Smooth muscle cell (in vitro differentiated cells): ENCODE data around the gene GFOD1. TPM values are rescaled to one million over a fixed set of nuclear protein-coding genes. Genes with fewer than 3 reads are reported as not detected.

ENCODE experiments used
- DNase-seq: peaks from one replicate; lab custom pipeline; 2025; ENCODE audit not compliant: unreplicated experiment; lab: John Stamatoyannopoulos, UW
- H2AFZ ChIP-seq: fragments of 200-600 bp; sonication (generic); 2 replicates; pipeline ENCODE4 v1.6.0; 2016; ENCODE audit warnings: antibody characterized with exemption, low read depth, mild to moderate bottlenecking
- H3F3A ChIP-seq: fragments of 200-600 bp; sonication (generic); 2 replicates; pipeline ENCODE4 v1.6.0; 2017; ENCODE audit warnings: antibody characterized with exemption, low read depth
- H3K27ac ChIP-seq: fragments of 200-600 bp; sonication (generic); 2 replicates; pipeline ENCODE4 v1.5.1; 2016; ENCODE audit warnings: low read depth, mild to moderate bottlenecking
- H3K27me3 ChIP-seq: fragments of 200-600 bp; sonication (generic); 2 replicates; pipeline ENCODE4 v1.6.1; 2016; ENCODE audit warnings: low read depth, mild to moderate bottlenecking
- H3K36me3 ChIP-seq: fragments of 200-600 bp; sonication (generic); 2 replicates; pipeline ENCODE4 v1.5.1; 2016; ENCODE audit warnings: low read depth
- H3K4me1 ChIP-seq: fragments of 200-600 bp; sonication (generic); 2 replicates; pipeline ENCODE4 v1.5.1; 2016; ENCODE audit warnings: low read depth
- H3K4me2 ChIP-seq: fragments of 200-600 bp; sonication (generic); 2 replicates; pipeline ENCODE4 v1.6.0; 2016; ENCODE audit warnings: mild to moderate bottlenecking
- H3K4me3 ChIP-seq: fragments of 200-600 bp; sonication (generic); 2 replicates; pipeline ENCODE4 v1.5.1; 2016; ENCODE audit warnings: mild to moderate bottlenecking
- H3K79me2 ChIP-seq: fragments of 200-600 bp; sonication (generic); 2 replicates; pipeline ENCODE4 v1.6.0; 2016; ENCODE audit warnings: low read depth, mild to moderate bottlenecking
- H3K9ac ChIP-seq: fragments of 200-600 bp; sonication (generic); 2 replicates; pipeline ENCODE4 v1.6.0; 2016; ENCODE audit warnings: low read depth
- H3K9me3 ChIP-seq: fragments of 200-600 bp; sonication (generic); replicated peaks from 2 replicates; pipeline ENCODE4 v1.5.1; 2016; ENCODE audit warnings: low read depth
- H4K20me1 ChIP-seq: fragments of 200-600 bp; sonication (generic); 2 replicates; pipeline ENCODE4 v1.6.0; 2016; ENCODE audit warnings: low read depth
- WGBS: methylation state at CpG from one replicate; pipeline ENCODE4 v1.1.7; 2016; ENCODE audit warnings: low lambda C conversion rate; 5-methylcytosine and 5-hydroxymethylcytosine counted together
- polyA plus RNA-seq: library from polyadenylated mRNA; unstranded; fragments of >200 nt; fragmentation: Nextera tagmentation; extraction: Ambion mirVana; gene quantifications from 2 replicates; pipeline ENCODE4 v1.2.1, GENCODE V29; 2016
- total RNA-seq: library from RNA; depleted of rRNA; stranded (reverse); fragments of >200 nt; gene quantifications from 2 replicates; pipeline ENCODE4 v1.2.3, GENCODE V29; 2014
- TF ChIP-seq, protein P1 (sequence below): fragments of 200-600 bp; sonication (generic); IDR thresholded peaks from 2 replicates; pipeline ENCODE4 v1.5.1; 2017; ENCODE audit warnings: borderline replicate concordance, mild to moderate bottlenecking, antibody characterized with exemption; ENCODE audit not compliant: insufficient read depth, poor library complexity, severe bottlenecking

Gene GFOD1
- total and polyA plus RNA-seq, 2 experiments from 2014 or later, result 9.6 to 14.0 TPM

DNA sequence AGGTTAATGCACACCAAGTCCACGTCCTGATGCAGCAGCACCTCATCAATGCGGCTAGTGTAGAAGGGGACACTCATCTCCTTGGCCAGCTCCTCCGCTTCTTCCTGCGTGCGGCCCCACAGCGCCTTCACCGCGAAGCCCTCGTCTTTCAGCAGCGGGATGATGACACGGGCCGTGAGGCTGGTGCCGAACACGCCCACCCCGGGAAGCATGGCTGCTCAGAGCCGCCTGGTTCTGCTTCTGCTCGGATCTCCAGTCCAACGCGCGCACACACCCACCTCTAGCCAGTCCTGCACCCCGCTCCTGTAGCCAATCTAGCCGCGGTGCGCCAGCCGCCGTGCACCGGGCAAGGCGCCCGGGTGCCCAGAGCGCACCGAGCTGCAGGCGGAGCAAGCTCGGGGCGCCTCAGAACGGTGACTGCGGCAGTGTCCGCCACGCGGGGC is 700 bp downstream of the GFOD1 start:
- peak; percentile 52 for DNase-seq
- peak overlapping the region; percentile 51 for H3K9ac ChIP-seq
- WGBS, result 2% methylated on average over 36 of the region's 39 CpGs
- H3K4me3 ChIP-seq, result peak overlapping the region; percentile 86
- peak overlapping the region; percentile 91 for H3K4me2 ChIP-seq
- H3K27ac ChIP-seq, result peak overlapping the region; percentile 58
- no peaks in the 10 kb centered on the region for H3K36me3 ChIP-seq
- TF ChIP-seq, protein P1, sequence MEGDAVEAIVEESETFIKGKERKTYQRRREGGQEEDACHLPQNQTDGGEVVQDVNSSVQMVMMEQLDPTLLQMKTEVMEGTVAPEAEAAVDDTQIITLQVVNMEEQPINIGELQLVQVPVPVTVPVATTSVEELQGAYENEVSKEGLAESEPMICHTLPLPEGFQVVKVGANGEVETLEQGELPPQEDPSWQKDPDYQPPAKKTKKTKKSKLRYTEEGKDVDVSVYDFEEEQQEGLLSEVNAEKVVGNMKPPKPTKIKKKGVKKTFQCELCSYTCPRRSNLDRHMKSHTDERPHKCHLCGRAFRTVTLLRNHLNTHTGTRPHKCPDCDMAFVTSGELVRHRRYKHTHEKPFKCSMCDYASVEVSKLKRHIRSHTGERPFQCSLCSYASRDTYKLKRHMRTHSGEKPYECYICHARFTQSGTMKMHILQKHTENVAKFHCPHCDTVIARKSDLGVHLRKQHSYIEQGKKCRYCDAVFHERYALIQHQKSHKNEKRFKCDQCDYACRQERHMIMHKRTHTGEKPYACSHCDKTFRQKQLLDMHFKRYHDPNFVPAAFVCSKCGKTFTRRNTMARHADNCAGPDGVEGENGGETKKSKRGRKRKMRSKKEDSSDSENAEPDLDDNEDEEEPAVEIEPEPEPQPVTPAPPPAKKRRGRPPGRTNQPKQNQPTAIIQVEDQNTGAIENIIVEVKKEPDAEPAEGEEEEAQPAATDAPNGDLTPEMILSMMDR, result no peak
- H3K27me3 ChIP-seq, result no peaks in the 10 kb centered on the region
- H3K4me1 ChIP-seq, result peaks cover 17% of the 10 kb centered on the region
- peaks cover 44% of the 10 kb centered on the region for H3K79me2 ChIP-seq
- H2AFZ ChIP-seq, result peak overlapping the region; percentile 94
- H3F3A ChIP-seq, result peaks cover 3% of the 10 kb centered on the region
- H4K20me1 ChIP-seq, result peaks cover 2% of the 10 kb centered on the region
- no peaks in the 10 kb centered on the region for H3K9me3 ChIP-seq

GRCh38 chr6:13485923-13486562 is 1.4 kb downstream of the GFOD1 start:
- Histone ChIP-seq H3K79me2 (peaks cover 47% of the 10 kb centered on the region), H3K4me3 (peak overlapping the region; percentile 86), H3K4me2 (peak overlapping the region; percentile 91), H3K36me3 (no peaks in the 10 kb centered on the region), H2AFZ (peak overlapping the region; percentile 94), H3K27me3 (no peaks in the 10 kb centered on the region), H3F3A (peaks cover 3% of the 10 kb centered on the region), H3K4me1 (peaks cover 17% of the 10 kb centered on the region), H4K20me1 (peaks cover 2% of the 10 kb centered on the region), H3K27ac (peak overlapping the region; percentile 37), H3K9me3 (no peaks in the 10 kb centered on the region), H3K9ac (peak overlapping the region; percentile 51)
- DNase-seq, result no peak
- TF ChIP-seq, protein P1, result no peak
- WGBS, result under 1% methylated on average over 35 of the region's 38 CpGs

DNA sequence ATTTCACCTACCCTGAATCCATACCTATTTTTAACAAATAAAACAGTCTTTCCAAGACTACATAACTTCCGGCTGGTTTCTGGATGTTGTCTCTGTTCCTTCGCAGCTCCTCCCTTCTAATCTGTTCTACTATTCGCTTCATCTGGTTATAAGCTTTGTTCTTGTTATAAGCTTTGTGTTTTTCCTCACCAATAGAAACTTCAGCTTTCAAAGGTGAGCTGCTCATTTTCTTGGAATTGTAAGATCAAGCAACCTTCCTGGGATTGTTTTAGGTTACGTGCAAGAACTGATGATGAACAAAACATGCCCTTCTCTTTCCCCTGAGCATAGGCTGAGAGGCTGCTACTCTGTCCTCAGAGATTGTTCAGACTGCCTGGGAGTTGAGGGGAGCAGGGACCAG is 2.1 kb downstream of the GFOD1 start:
- H3K4me3 ChIP-seq, result peak overlapping the region; percentile 86
- peak overlapping the region; percentile 94 for H2AFZ ChIP-seq
- H3K9ac ChIP-seq, result peak overlapping the region; percentile 51

More for the DNA sequence above, 2.1 kb downstream of the GFOD1 start:
- no peak for DNase-seq
- peak overlapping the region; percentile 20 for H3K27ac ChIP-seq
- no peaks in the 10 kb centered on the region for H3K36me3 ChIP-seq
- peaks cover 17% of the 10 kb centered on the region for H3K4me1 ChIP-seq
- H3K9me3 ChIP-seq, result no peaks in the 10 kb centered on the region
- TF ChIP-seq, protein P1, result no peak
- peak overlapping the region; percentile 91 for H3K4me2 ChIP-seq
- H3K79me2 ChIP-seq, result peaks cover 47% of the 10 kb centered on the region
- H4K20me1 ChIP-seq, result peaks cover 2% of the 10 kb centered on the region
- WGBS, result 53% methylated on average over 4 of the region's 4 CpGs
- no peaks in the 10 kb centered on the region for H3K27me3 ChIP-seq
- peaks cover 3% of the 10 kb centered on the region for H3F3A ChIP-seq
